GM19240 (cell line): ENCODE results near the gene ARHGAP22.
"Not testable (repeated sequence)": the region's sequence is repeated elsewhere in the genome, so short reads cannot be mapped to it uniquely, and the experiment has no call there.

ENCODE experiments used
- DNase-seq: peaks from one replicate; pipeline ENCODE4 v3.0.0; 2011; ENCODE audit warnings: low spot score; ENCODE audit not compliant: insufficient read length

ARHGAP22 gene

GRCh38 chr10:48431871-48432270 is 173.0 kb downstream of the ARHGAP22 start:
- no peak for DNase-seq

DNA sequence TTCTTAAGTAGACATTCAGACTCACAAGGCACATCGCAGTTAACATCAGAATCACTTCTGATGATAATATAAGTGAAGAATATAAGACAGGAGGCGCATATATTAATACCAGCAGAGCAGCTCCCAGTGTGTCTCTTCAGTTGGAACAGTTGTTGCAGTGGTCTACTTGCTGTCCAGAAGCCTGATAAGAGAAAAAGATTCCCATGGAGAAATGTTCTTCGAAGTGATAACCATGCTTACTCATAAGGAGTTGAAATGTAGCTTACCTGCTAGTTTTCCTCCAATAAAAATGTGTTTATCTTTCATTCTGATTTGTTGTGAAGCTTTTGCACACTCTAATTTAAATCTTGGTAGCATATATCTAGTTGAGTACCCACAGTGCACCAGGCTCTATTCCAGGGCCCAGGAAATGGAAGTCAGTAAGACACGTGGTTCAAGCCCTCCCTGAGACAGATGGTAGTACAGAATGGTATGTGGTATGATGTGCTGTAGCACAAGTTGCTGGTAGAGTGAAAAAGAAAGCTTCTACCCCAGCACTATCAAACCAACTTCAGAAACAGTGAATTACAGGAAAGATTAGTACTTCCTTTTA is 174.4 kb downstream of the ARHGAP22 start:
- DNase-seq = no peak

GRCh38 chr10:48429309-48429708 is 175.6 kb downstream of the ARHGAP22 start:
- DNase-seq = no peak

- DNase-seq = no peak
Measured at GRCh38 chr10:48428896-48429295, 176.0 kb downstream of the ARHGAP22 start.

DNA sequence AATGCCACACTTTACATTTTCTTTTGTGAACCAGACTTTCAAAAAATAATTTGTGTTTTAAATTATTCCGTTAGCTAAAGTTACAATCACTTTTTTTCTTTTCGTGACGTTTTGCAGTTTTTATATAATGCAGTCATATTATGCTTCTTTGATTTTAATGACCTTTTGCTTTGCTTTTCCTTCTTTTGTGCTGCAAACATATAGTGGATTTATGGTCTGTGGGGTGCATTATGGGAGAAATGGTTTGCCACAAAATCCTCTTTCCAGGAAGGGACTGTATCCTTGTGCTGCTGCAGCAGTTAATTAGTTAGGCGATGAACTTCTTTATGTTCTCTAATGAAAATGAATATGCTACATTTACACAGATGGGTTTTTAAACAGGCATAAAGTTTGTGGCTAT is 181.0 kb downstream of the ARHGAP22 start:
- DNase-seq = no peak

GRCh38 chr10:48421862-48422261 is 183.0 kb downstream of the ARHGAP22 start:
- DNase-seq = not testable (repeated sequence)

DNA sequence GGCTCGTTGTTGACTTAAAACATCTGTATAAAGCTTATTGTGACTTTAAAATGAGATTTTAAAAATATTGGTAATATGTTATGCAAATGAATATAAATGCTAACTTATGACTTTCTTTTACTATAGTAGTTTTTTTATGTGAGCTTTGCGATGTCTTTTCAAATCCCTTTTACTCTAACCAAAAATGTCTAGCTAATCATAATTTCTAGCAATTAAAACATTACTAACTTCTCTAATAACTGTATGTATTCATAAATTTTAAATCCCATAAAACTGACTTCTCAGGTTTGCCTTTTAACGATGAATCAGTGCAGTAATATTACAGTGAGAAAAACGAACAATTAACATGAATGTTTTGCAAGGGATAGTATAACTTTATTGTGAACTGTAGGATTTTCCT is 185.2 kb downstream of the ARHGAP22 start:
- DNase-seq = no peak

GRCh38 chr10:48418189-48418788 is 186.6 kb downstream of the ARHGAP22 start:
- no peak for DNase-seq

- no peak for DNase-seq
Measured at GRCh38 chr10:48417374-48417773, 187.5 kb downstream of the ARHGAP22 start.

GRCh38 chr10:48416584-48417232 is 188.2 kb downstream of the ARHGAP22 start:
- DNase-seq = no peak

DNA sequence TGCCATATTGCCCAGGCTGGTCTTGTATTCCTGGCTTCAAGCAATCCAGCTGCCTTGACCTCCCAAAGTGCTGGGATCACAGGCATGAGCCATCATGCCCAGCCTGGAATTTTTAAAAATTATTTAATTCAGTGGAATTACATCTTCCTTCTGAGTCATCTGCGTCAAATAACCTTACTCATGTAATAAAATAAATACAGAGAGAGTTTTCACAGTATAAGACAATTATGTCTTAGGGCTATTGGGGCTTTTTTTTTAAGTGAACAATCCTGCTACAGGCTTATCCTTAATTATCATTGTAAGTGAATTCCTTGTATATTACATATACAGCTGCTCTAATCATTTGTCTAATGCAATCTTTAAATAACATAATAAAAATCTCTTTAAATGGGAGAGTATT is 190.1 kb downstream of the ARHGAP22 start:
- DNase-seq = no peak

GRCh38 chr10:48414160-48414559 is 190.7 kb downstream of the ARHGAP22 start:
- no peak for DNase-seq

GRCh38 chr10:48412933-48413332 is 191.9 kb downstream of the ARHGAP22 start:
- DNase-seq = no peak

GRCh38 chr10:48412081-48412480 is 192.8 kb downstream of the ARHGAP22 start:
- DNase-seq = no peak

DNA sequence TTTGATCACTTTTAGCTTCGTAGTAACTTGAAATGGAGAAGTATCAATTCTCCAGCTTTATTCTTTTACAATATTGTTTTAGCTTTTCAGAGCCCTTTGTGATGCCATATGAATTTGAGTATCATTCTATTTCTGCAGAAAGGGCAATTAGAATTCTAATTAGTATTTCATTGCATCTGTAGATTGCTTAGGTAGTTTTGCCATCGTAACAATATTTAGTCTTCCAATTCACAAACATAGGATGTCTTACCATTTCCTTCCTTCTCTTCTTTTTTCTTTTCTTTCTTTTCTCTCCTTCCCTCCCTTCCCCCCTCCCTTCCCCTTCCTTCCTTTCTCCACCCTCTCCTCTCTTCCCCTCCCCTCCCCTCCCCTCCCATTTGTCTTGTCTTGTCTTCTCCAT is 193.4 kb downstream of the ARHGAP22 start:
- no peak for DNase-seq

- no peak for DNase-seq
Measured at GRCh38 chr10:48410503-48410902, 194.4 kb downstream of the ARHGAP22 start.

DNA sequence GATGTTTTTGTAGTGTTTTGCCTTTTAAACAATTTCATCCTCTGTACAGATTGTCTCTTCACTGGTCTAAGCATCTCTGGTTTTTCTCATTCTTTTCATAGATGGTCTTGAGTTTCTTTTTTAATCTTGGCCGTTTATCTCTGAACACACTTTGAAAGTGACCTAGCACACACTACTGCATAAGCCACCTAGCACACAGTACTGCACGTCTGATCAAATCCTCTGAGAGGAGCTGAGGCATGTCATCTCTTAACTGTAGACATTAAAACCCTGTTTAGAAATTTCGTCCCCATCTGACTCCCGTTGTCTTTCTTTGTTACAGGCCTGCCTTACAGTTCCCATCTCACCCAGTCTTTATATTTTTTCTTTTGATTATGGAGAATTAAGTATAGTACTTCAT is 198.2 kb downstream of the ARHGAP22 start:
- DNase-seq = no peak

DNA sequence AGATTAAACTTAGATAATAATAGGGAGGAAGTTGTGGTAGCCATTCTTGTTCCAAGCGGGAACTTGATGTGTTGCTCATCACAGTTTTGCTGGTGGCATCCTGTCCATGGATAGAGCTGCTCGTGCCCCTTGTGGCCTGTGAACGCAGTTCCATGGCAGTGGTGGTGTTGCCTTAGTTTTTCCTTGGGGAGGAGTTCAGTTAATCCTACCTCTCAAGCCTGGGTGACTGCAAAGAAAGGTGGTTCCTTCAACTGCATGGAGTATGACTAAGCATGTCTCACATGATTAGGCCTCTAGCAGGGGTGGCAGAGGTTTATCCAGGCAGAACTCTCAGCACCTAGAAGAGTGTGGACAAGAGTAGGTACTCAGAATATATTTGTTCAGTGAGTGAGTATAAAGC is 198.7 kb downstream of the ARHGAP22 start:
- no peak for DNase-seq

GRCh38 chr10:48404646-48405045 is 200.2 kb downstream of the ARHGAP22 start:
- no peak for DNase-seq

DNA sequence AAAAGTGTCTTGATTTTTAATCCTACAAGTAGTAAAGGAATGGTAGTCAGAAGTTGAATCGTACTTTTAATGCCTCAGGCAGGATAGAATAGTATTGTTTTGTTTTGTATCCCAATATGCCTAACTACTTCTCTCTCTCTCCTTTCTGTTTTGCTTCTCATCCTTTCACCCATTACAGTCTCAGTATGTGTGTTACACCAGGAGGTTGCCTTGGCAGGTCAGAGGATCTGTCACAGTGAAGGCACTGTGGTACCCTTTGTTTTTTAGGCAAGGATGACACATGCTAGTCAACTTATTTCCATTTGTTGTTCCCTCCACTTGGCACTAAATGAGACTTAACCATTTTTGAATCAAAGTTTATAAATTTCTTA is 204.0 kb downstream of the ARHGAP22 start:
- DNase-seq = no peak

DNA sequence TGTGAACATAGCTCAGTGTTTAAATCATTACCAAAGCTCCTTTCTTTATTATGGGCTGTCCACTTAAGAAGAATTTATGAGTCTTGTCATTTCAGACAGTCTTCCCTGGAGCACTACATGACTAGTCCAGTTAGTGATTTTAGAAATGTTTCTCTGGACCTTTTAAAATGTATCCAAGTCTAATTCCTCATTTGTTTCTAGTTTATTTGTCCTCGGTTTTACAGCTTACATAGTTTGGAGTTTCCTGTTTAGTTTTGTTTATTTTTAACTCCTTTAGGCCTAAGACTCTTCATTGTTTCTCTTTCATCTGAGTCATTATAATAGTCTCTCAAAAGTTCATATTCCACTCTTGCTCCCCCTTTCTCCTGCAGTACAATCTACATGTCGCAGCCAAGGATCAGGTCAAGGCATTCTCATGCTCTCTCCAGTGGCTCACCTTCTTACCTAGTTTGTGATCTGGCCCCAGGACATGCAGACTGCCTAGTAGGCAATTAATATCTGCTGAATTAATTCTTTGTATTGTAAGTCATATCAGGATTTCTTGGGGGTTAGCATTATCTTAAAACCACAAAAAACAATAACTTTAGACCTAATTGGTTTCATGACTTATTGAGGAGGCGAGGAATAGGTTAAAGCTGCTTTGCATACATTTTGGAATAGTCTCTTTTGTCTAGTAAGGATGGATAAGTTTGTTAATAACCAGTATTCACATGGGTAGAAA is 204.6 kb downstream of the ARHGAP22 start:
- DNase-seq = no peak

DNA sequence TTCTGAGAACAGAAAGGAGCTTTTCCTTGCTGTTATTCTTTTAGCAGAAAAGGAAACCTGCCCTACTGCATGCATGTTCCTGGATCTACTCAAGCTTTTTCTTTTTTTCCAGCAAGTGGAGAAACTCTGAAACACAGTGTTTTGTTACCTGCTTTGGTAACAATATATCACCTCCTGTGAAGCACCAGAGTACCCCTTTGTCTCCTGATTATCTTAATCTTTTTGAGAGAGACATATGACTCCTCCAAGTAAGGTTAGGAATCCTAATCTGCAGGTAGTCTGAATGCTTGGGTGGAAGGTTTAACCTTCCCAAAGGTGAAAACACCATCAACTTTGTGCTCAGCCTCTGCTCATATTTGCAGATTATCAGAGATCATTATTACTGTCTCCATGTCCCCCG is 205.3 kb downstream of the ARHGAP22 start:
- DNase-seq = no peak
